ENCODE measurements around the gene SLIT1.

SLIT1 gene

DNA sequence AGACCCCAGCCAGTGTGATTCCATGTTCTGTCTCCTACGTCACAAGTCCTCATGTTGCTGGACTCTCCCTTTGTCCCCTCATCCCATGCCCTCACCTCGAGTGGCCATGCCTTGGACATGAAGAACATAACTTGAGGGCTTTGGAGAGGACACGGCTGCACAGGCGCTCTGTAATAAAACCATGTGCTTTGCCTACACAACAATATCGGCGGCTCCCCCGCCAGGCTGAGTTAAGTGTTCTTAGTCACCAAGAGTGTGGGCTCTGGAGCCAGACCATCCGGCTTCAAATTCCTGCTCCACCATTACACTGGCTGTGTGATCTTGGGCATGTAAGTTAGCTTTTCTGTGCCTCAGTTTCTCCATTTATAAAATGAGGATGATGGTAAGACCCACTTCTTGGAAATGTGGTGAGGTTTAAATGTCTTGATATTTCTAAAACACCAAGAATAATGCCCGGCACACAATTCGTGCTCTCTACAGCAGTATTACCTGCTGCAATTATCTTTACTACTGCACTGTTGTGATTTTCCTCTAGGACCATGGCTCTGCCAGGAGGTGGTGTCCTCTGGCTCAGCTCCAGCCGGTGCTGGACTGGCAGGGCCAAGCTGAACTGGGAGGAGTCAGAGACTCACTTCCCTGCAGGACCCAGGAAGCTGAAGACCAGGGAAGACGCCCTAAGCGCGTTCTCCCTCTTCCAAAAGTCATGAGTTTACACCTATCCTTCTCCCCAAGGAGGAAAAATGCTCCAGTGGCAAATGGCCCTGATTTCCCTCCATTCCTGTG, 15.7 kb downstream of the SLIT1 start:
- no peak for DNase-seq

DNA sequence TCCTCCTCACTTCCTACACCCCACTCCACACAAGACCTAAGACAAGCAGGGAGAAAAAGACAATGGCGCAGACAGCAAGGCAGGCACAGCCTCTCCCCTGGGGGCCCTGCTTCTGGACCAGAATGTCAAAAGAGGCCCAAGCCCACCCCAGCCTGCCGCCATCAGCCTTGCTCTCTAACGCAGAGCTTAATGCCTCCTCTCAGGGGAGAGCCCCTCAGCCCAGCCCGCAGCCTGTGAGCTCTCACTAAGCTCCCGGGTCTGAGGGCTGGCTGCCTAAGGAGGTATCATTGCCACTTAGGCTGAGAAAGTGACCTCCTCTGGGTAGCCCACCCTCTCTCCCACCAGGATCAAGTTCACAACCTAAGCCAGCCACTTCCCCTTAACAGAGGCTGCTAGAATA, 16.7 kb downstream of the SLIT1 start:
- DNase-seq = no peak

- no peak for DNase-seq
Measured at GRCh38 chr10:97168645-97169044, 17.1 kb downstream of the SLIT1 start.

- no peak for DNase-seq
Measured at GRCh38 chr10:97165499-97165898, 20.3 kb downstream of the SLIT1 start.

DNA sequence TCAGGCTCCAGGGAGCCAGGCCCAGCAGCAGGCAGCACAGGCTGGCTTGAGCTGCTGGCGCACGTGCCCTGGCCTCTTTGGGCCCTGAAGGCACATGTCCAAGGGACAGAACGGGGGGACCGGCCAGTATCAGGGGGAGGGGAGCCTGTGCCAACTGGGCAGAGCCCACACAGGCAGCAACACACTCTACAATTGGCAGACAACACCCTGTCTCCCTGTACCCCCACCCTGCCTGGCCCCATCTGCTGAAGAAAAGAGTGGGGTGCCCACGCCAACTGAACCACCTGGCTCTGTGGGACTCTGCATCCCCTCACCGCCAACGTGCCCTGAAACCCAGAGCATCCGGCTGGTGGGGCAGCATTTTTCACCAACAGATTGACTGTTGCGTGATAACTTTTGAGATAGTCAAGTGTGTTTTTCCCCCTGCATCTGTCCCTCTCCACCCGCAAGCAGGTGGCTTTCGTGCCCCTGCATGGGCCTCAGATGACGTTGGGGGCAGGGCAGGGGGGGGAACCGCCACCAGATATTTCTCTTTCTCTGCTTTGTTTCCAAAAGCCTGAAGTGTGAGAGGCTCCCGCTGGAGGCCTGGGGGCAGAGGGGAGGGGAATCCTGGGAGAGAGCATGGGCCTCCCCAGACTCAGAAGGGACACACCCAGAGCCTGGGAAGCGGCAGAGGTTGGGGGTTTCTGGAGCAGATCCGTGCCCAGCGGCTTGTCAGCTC, 21.8 kb downstream of the SLIT1 start:
- DNase-seq = no peak

GRCh38 chr10:97163181-97163580, 22.6 kb downstream of the SLIT1 start:
- no peak for DNase-seq

- DNase-seq = no peak
Measured at GRCh38 chr10:97159646-97160305, 26.0 kb downstream of the SLIT1 start.

DNA sequence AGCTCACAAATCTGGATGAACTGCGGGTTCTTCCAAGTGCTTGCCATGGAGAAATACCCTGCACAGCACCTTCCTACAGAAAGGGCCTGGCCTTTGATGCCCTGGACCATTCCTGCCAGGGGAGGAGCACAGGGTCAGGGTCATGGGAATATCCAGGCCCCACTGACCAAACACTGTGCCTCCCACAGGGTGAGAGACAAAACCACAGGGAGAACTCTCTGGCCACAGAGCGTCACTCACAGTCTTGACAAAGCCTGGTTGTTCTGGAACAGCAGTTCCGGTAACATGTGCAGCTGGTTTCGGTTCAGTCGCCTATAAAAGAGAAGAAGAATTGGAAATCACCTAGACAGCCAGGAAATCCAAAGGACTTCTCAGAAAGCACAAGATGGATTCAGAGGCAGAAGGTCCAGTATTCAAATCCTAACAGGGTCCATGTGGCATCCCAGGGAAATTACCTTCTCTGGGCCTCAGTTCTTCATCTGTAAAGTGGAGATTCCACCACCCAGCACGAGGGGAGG, 28.1 kb downstream of the SLIT1 start:
- DNase-seq = no peak

GRCh38 chr10:97154781-97155180, 31.0 kb downstream of the SLIT1 start:
- DNase-seq = no peak

DNA sequence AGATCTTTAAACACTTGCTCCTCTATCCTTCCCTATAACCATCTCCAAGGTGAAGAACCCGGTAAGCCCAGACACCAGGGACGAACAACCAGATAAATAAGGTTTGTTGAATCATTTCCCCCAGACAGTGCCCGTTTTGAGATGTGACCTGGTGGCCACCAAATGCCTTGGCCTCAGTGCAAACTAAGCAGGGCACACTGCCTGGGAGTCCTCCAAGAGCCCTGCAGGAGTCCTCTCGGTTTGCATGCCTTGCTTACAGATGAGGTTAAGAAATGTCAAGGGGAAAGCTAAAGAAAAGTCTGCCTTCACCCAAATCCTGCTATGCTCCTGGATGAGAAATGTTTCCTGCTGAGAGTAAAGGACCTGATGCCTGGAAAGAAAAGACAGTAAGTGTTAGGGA, 31.6 kb downstream of the SLIT1 start:
- no peak for DNase-seq

DNA sequence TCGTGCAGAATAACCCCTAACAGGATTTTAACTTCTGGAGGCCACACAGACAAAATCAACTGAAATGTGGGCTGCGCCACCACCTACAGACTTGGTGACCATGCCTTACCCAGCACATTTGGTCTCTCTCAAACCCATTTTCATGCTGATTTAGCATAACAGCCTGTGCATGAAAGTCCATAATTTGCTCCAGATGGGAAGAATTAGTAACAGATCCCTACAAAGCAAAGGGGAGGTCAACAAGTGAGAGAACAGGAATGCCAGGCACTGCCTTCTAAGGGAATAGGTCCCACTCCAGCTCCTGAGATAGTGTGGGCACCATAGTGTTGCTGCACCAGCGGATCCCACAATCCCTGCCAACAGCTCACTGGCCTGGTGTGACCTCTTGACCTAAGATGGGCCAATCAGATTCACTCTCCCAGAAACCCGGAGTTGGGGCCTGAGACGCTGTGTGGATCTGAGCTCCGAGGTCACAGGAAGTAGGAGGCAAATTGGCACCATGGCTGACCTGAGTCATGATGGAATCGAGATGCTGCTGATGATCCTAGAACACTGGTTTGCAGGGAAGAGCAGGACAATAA, 32.4 kb downstream of the SLIT1 start:
- DNase-seq = no peak

- no peak for DNase-seq
Measured at GRCh38 chr10:97151307-97151914, 34.3 kb downstream of the SLIT1 start.

DNA sequence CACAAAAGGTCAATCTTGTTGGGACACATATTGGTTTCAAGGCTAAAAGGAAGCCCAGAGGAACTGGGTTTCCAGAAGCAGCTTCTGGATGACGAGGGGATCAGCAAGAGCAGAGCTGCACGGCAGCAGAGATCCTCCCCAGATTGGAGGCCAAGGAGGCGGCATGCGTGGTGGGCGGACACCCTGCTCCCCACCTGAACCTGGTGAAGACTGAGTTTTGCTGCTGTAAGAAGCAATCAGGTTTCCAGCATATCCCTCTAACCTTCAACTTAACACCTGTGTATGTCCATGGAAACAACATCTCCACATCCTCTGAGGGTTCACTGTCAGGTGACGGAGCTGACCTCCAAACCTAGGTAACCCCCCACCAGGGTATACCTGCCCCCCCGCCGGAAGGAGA, 35.1 kb downstream of the SLIT1 start:
- no peak for DNase-seq

DNA sequence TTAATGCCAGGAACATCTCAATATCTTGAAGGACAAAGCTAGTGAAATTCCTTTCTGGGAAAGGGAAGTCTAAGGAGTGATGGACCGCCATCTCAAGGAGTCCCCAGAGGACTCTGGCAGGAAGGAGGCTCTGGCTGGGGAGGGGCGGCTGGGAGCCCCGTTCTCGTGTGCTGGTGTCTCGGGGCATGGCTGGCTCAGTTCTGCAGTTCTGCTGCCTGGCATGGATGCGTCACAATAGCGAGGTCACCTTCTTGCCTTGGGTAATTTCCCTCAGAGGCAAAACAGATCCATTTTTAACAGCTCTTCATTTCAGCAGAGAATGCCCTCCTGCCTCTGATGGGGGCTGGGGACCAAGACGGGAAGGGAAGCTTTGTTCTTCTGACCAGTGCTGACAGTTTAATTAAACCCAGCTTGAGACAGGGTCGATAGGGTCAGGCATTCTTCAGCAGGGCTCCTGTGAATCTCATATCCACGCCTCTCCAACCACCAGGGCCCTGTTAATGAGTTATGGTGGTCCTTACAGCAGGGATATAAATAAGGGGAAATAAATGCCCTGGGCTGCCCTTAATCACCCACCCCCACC, 35.7 kb downstream of the SLIT1 start:
- no peak for DNase-seq

GRCh38 chr10:97149079-97149531, 36.7 kb downstream of the SLIT1 start:
- no peak for DNase-seq

DNA sequence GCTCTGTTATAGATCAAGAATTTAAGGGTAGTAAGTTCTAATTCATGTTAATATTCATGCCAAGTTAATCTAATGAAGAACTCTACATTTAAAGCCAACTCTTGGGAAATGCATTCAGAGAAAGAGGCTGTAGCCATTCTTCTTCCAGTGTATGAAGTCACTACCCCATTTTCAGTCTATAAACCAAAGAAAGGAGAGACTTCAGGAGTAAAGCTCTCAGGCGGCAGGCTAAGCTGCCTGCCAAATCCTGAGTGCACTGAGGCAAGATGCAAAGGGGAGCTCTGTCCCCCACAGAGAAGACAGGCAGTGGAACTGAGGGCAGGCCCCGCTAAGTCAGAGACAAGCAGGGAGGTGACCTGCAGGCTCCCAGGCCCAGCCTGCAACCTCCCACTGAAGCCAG, 41.5 kb downstream of the SLIT1 start:
- no peak for DNase-seq

DNA sequence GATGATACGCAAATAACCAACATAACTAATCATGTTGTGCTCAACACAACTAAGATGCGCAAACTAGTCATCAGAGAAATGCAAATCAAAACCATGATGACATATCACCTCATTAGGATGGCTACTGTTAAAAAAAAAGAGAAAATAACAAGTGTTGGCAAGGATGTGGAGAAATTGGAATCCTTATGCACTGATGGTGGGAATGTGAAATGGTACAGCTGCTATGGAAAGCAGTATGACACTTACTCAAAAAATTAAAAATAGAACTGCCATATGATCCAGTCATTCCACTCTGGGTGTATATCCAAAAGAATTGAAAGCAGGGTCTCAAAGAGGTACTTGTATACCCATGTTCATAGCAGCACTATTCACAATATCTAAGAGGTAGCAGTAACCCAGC, 42.9 kb downstream of the SLIT1 start:
- DNase-seq = no peak

DNA sequence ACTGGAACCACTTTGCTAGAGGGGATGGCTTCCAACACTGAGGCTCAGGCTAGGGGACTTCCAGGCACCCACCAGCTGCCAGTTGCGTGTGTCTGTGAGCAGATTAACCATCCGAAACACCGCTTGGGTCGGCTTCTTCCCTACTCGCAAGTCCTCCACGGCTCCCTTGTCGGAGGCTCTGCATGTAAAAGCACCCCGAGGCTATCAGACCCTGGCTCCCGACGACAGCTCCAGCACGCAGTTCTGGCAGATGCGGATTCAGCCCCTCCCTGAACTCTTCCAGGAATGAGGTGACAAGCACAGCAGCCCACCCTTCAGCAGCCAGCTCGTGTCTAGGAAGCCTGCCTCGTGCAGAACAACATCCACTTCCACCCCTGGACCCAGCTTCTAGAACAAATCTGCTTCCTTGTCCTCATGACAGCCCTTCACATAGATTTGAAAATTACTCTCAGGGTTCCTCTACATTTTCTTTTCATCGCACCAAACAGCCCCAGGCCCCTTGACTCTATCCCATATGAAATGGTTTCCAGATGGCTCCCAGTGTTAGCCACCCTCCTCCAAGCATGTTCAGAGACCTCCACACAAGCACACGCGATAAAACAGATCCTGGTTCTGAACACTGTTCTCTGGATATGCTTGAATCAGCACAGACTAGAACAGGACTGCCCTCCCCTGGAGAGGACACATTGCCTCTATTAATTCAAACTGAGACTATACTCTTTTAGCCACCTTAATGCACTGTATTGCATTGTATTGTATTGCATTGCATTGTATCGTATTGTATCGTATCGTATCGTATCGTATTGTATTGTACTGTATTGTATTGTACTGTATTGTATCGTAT, 44.6 kb downstream of the SLIT1 start:
- no peak for DNase-seq

DNA sequence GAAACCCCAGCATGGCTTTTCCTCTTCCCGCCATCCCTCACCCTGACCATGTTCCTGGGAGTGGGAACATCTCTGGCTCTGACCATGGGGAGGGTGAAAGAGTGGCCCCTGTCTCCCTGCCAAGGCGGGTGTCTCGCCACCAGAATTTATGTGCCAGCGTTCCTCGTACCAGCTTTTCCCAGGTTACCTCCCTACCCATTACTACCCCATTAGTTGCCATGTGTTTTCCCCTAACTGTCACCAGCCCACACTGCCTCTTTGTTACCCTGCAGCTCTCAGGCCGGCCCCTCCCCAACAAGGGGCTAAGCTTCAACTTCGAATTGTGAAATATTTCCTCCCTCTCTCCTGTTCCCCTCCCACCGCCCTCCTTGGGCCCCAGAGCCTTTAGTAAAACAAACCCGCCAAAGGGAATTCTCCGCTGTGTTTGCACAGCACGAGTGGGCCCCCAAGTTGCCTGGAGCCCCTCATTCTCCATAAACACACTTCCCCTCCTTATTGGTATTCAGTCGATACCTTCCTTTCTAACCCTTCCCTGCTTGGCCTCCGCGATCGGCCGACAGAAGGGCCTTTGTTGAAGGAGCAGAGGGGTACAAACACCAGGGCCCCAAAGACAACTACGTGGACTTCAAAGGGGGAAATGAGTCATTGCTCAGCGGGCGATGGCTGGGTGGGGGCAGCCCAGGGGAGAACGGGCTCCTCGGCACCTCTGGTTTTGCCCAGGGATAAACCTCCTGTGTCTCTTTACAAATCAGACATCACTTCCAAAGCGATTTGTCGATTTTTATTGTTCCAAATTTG, 45.5 kb downstream of the SLIT1 start:
- DNase-seq = no peak

- no peak for DNase-seq
Measured at GRCh38 chr10:97139651-97140048, 46.1 kb downstream of the SLIT1 start.

- DNase-seq = no peak
Measured at GRCh38 chr10:97138846-97139245, 46.9 kb downstream of the SLIT1 start.
